Trophoblast cell (in vitro differentiated cells and primary cell): ENCODE data around the gene ISG20.

Experiments used
- DNase-seq, 2 donors: peaks; one replicate each; pipeline ENCODE4 v3.0.0-alpha.2; 2016
- H2AFZ ChIP-seq: 2 replicates; pipeline ENCODE4 v1.6.1; 2013; ENCODE audit warnings: low read length, moderate library complexity, mild to moderate bottlenecking; ENCODE audit not compliant: insufficient read depth, poor library complexity
- H2AK5ac ChIP-seq: 2 replicates; pipeline ENCODE4 v1.6.1; 2013; ENCODE audit warnings: mild to moderate bottlenecking, low read length
- H2BK120ac ChIP-seq: 2 replicates; pipeline ENCODE4 v1.6.1; 2013; ENCODE audit warnings: low read length, mild to moderate bottlenecking, moderate library complexity; ENCODE audit not compliant: insufficient read depth, poor library complexity
- H2BK12ac ChIP-seq: 2 replicates; pipeline ENCODE4 v1.6.1; 2013; ENCODE audit warnings: mild to moderate bottlenecking, low read length, moderate library complexity
- H2BK5ac ChIP-seq: 2 replicates; pipeline ENCODE4 v1.6.1; 2013; ENCODE audit warnings: low read length, low read depth, moderate library complexity, mild to moderate bottlenecking; ENCODE audit not compliant: poor library complexity
- H3K14ac ChIP-seq: 2 replicates; pipeline ENCODE4 v1.6.1; 2013; ENCODE audit warnings: mild to moderate bottlenecking, low read length
- H3K18ac ChIP-seq: 2 replicates; pipeline ENCODE4 v1.6.1; 2013; ENCODE audit warnings: mild to moderate bottlenecking, low read length
- H3K23ac ChIP-seq: 2 replicates; pipeline ENCODE4 v1.6.1; 2013; ENCODE audit warnings: low read length
- H3K27ac ChIP-seq: 2 replicates; pipeline ENCODE4 v1.5.1; 2013; ENCODE audit warnings: low read depth, mild to moderate bottlenecking, inconsistent platforms, low read length, moderate library complexity
- H3K27me3 ChIP-seq: 2 replicates; pipeline ENCODE4 v1.6.1; 2013; ENCODE audit warnings: inconsistent platforms, mild to moderate bottlenecking, low read length, moderate library complexity; ENCODE audit not compliant: insufficient read depth
- H3K36me3 ChIP-seq, 2 experiments: 1 replicate in 1 of 2; 2 replicates in 1 of 2; pipeline ENCODE4 v1.6.1; 2013; ENCODE audit warnings: low read length in 2 of 2, mild to moderate bottlenecking in 2 of 2, moderate library complexity in 1 of 2; ENCODE audit not compliant: insufficient read depth in 2 of 2, control insufficient read depth in 1 of 2
- H3K4ac ChIP-seq: 2 replicates; pipeline ENCODE4 v1.6.1; 2013; ENCODE audit warnings: low read depth, mild to moderate bottlenecking, low read length, moderate library complexity
- H3K4me1 ChIP-seq, 2 experiments: 1 replicate in 1 of 2; 2 replicates in 1 of 2; pipeline ENCODE4 v1.6.1; 2013; ENCODE audit warnings: low read length in 2 of 2, mild to moderate bottlenecking in 2 of 2, moderate library complexity in 1 of 2; ENCODE audit not compliant: insufficient read depth in 2 of 2, control insufficient read depth in 1 of 2
- H3K4me2 ChIP-seq: 2 replicates; pipeline ENCODE4 v1.6.1; 2013; ENCODE audit warnings: inconsistent platforms, mild to moderate bottlenecking, low read length, moderate library complexity
- H3K4me3 ChIP-seq: 2 replicates; pipeline ENCODE4 v1.5.1; 2013; ENCODE audit warnings: mild to moderate bottlenecking, low read depth, low read length, inconsistent platforms
- H3K79me1 ChIP-seq: one replicate; pipeline ENCODE4 v1.6.1; 2013; ENCODE audit warnings: low read length
- H3K79me2 ChIP-seq: 2 replicates; pipeline ENCODE4 v1.6.1; 2013; ENCODE audit warnings: low read length, mild to moderate bottlenecking; ENCODE audit not compliant: control insufficient read depth, insufficient read depth, poor library complexity
- H3K9ac ChIP-seq: 2 replicates; pipeline ENCODE4 v1.6.1; 2013; ENCODE audit warnings: mild to moderate bottlenecking, low read length
- H3K9me3 ChIP-seq: 2 replicates; pipeline ENCODE4 v1.6.1; 2013; ENCODE audit warnings: low read depth, mild to moderate bottlenecking, control low read depth, inconsistent platforms, low read length; ENCODE audit not compliant: insufficient read depth
- H4K12ac ChIP-seq: 2 replicates; pipeline ENCODE4 v1.6.1; 2013; ENCODE audit warnings: low read depth, mild to moderate bottlenecking, low read length, moderate library complexity
- H4K8ac ChIP-seq: 2 replicates; pipeline ENCODE4 v1.6.1; 2013; ENCODE audit warnings: low read depth, mild to moderate bottlenecking, low read length, moderate library complexity
- H4K91ac ChIP-seq: one replicate; pipeline ENCODE4 v1.6.1; 2013; ENCODE audit warnings: low read depth, mild to moderate bottlenecking, low read length, moderate library complexity
- WGBS: extraction: QIAGEN DNeasy Blood & Tissue Kit; methylation state at CpG from one replicate; pipeline ENCODE4 v1.1.7; 2013; ENCODE audit warnings: missing lambda C conversion rate; ENCODE audit not compliant: insufficient read length, insufficient coverage; ENCODE audit errors: extremely low coverage; 5-methylcytosine and 5-hydroxymethylcytosine counted together

Gene ISG20

DNA sequence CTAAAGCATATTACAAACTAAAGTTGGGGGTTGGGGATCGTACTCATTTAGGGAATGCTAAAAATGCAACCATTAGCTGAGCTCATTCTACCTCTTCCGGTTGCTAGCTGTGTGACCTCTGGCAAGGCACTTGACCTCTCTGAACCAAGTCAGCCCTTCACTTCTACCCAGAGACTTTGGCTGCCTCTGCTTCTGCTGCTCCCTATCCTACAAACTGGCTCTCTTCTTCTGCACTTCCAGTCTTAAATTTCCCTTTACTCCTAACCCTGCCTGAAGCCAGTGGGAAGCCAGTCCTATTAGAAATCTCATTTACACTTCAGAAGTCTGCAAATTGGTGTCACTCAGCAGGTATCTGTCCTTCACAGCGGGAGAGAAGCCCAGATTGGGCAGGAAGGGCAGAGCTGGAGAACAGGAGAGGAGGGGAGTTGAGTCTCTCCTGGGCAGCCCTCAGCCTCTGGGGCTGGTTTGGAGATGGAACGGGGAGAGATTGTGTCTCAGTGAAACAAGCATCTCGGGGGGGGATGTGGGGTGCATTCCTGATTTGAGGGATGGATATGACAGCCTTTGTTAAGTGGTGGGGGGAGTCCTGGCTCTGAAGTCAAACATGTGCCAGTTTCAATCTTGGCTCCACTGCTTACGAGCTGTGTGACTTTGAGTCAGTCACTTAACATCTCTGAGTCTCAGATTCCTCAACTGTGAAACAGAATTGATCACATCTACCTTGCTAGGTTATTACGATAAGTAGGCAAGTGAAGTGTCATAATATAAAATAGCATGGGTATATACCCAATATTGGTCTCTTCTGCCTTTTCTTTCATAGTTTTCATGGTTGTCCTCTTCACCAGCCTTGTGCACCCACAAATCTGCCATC, 25.5 kb upstream of the ISG20 start:
- Histone ChIP-seq H4K91ac (peak overlapping the region; percentile 36), H3K23ac (no peak overlapping the region), H3K4ac (no peak overlapping the region), H2AK5ac (no peak overlapping the region), H4K8ac (no peak overlapping the region), H2BK120ac (peak overlapping the region; percentile 52), H3K4me3 (no peak overlapping the region), H3K79me2 (no peaks in the 10 kb centered on the region), H3K18ac (no peak overlapping the region), H2BK5ac (no peak overlapping the region), H3K27me3 (no peaks in the 10 kb centered on the region), H3K14ac (no peak overlapping the region), H2AFZ (no peak overlapping the region), H3K4me1 (peaks cover 14 to 21% of the 10 kb centered on the region in 2 experiments), H3K4me2 (peak overlapping the region; percentile 13), H3K36me3 (no peaks in the 10 kb centered on the region), H2BK12ac (peak overlapping the region; percentile 27), H4K12ac (no peak overlapping the region), H3K79me1 (peaks cover 8% of the 10 kb centered on the region), H3K9ac (no peak overlapping the region), H3K9me3 (peaks cover 1% of the 10 kb centered on the region), H3K27ac (no peak overlapping the region)
- peak in 1 of 2 donors; percentile 14 for DNase-seq
- no CpG with 5 or more reads among the region's 7 CpGs for WGBS

DNA sequence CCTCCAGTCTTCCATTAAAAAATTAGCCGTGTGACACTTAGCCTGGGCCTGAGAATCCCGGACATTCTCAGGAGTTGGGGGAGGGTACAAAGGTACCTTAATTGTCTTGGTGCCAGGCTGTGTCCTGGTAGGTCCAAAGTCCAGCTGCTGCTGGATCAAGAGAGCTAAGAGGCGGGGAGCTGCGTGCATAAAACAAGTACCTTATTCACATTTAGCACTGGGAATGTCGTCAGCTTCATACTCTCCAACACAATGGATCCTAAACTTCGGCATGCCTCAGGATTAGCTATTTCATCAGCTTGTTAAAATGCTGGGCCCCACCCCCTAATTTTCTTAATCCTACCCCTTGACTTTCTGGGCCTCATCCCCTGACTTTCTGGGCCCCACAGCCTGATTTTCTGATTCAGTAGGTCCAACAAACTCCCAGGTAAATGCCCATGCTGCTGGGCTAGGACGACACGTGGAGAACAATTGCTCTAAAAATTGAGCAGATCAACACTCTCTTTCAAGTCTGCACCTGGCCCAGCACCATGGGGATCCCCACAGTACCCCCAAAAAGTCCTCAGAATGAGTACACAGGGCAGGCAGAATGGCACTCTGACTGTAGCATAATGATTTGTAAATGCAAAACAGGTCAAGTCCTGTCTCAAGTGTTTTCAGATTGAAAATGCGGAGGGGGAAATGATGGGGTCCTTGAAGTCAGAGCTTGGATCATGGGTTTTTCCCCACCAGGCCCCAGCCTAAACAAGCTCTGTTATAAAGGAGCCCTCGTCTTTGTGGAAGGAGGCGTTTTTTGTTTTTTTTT, 23.3 kb upstream of the ISG20 start:
- Histone ChIP-seq H4K8ac (no peak overlapping the region), H3K27ac (no peak overlapping the region), H3K9me3 (no peaks in the 10 kb centered on the region), H3K4me1 (peaks cover 14 to 21% of the 10 kb centered on the region in 2 experiments), H3K14ac (no peak overlapping the region), H2BK5ac (no peak overlapping the region), H3K4me2 (no peak overlapping the region), H3K9ac (no peak overlapping the region), H2AFZ (no peak overlapping the region), H4K91ac (no peak overlapping the region), H3K23ac (no peak overlapping the region), H4K12ac (no peak overlapping the region), H2AK5ac (no peak overlapping the region), H3K4ac (no peak overlapping the region), H3K79me2 (no peaks in the 10 kb centered on the region), H2BK12ac (peak overlapping the region; percentile 18), H3K27me3 (no peaks in the 10 kb centered on the region), H3K4me3 (no peak overlapping the region), H3K36me3 (no peaks in the 10 kb centered on the region), H3K79me1 (peaks cover 8% of the 10 kb centered on the region), H2BK120ac (no peak overlapping the region), H3K18ac (no peak overlapping the region)
- no CpG with 5 or more reads among the region's 11 CpGs for WGBS
- no peak for DNase-seq

DNA sequence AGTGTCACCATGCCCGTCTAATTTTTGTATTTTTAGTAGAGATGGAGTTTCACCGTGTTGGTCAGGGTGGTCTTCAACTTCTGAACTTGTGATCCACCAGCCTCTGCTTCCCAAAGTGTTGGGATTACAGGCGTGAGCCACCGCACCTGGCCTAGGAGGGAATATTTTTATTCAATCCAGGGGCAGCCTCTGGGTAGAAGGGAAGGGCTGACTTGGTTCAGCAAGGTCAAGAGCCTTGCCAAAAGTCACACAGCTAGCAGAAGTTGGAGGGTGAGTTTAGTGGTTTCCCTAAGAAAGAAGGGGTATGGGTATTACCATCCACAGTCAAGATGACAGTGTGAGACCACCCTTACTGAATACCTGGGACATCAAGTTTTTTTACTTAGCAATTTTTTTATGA, 22.6 kb upstream of the ISG20 start:
- no peak overlapping the region for H3K9ac ChIP-seq
- no peak overlapping the region for H2BK5ac ChIP-seq
- no peak overlapping the region for H3K4me3 ChIP-seq
- no peak for DNase-seq
- no peaks in the 10 kb centered on the region for H3K27me3 ChIP-seq
- H3K9me3 ChIP-seq: no peaks in the 10 kb centered on the region
- no peak overlapping the region for H3K23ac ChIP-seq
- H4K8ac ChIP-seq: no peak overlapping the region
- H3K18ac ChIP-seq: no peak overlapping the region
- H3K14ac ChIP-seq: no peak overlapping the region
- H3K27ac ChIP-seq: no peak overlapping the region
- peaks cover 9% of the 10 kb centered on the region for H3K79me1 ChIP-seq
- no peak overlapping the region for H3K4ac ChIP-seq
- peaks cover under 1% of the 10 kb centered on the region for H3K79me2 ChIP-seq
- no peak overlapping the region for H2AFZ ChIP-seq
- no peak overlapping the region for H3K4me2 ChIP-seq
- no peak overlapping the region for H4K12ac ChIP-seq
- no peaks in the 10 kb centered on the region for H3K36me3 ChIP-seq
- H3K4me1 ChIP-seq: peaks cover 14 to 17% of the 10 kb centered on the region in 2 experiments
- H4K91ac ChIP-seq: no peak overlapping the region
- H2AK5ac ChIP-seq: no peak overlapping the region
- no CpG with 5 or more reads among the region's 4 CpGs for WGBS
- H2BK120ac ChIP-seq: no peak overlapping the region
- H2BK12ac ChIP-seq: no peak overlapping the region

DNA sequence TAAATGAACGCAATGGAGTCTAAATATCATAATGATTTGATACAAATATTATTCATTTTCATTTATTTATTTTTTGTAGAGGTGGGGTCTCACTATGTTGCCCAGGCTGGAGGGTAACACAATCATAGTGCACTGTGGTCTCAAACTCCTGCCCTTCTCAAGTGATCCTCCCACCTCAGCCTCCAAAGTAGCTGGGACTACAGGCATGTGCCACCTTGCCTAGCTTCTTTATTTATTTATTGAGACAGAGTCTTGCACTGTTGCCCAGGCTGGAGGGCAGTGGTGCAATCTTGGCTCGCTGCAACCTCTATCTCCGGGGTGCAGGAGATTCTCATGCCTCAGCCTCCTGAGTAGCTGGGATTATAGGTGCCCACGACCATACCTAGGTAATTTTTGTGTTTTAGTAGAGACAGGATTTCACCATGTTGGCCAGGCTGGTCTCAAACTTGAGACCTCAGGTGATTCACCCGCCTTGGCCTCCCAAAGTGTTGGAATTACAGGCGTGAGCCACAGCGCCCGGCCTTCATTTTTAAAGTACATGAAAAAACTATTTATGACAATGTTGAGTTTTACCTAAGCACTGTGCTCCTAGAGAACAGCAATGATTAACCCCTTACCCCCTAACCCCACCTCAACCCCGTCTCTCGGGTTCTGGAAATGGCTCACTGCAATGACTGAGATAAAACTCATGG, 21.6 kb upstream of the ISG20 start:
- H4K8ac ChIP-seq: no peak overlapping the region
- H2BK12ac ChIP-seq: no peak overlapping the region
- peaks cover 16% of the 10 kb centered on the region for H3K79me1 ChIP-seq
- H2BK120ac ChIP-seq: no peak overlapping the region
- no peak overlapping the region for H3K9ac ChIP-seq
- no peak overlapping the region for H4K12ac ChIP-seq
- no peaks in the 10 kb centered on the region for H3K27me3 ChIP-seq
- H4K91ac ChIP-seq: no peak overlapping the region
- no peak overlapping the region for H3K4me2 ChIP-seq
- no peaks in the 10 kb centered on the region for H3K9me3 ChIP-seq
- no peak overlapping the region for H2AFZ ChIP-seq
- no peak overlapping the region for H2BK5ac ChIP-seq
- no peak overlapping the region for H3K4me3 ChIP-seq
- no peak overlapping the region for H3K4ac ChIP-seq
- H3K23ac ChIP-seq: no peak overlapping the region
- no peak overlapping the region for H3K14ac ChIP-seq
- no peak overlapping the region for H2AK5ac ChIP-seq
- no peak overlapping the region for H3K18ac ChIP-seq
- no peaks in the 10 kb centered on the region for H3K36me3 ChIP-seq
- no peak for DNase-seq
- H3K79me2 ChIP-seq: peaks cover 10% of the 10 kb centered on the region
- peaks cover 11 to 13% of the 10 kb centered on the region in 2 experiments for H3K4me1 ChIP-seq
- H3K27ac ChIP-seq: no peak overlapping the region
- WGBS: no CpG with 5 or more reads among the region's 10 CpGs
